Activated CD4-positive, CD25-positive, alpha-beta regulatory T cell treated with anti-CD3 and anti-CD28 coated beads, Interleukin-2, amount 50 U/mL, for 24 hours (primary cell): Measurements from ENCODE around the gene NOP56.
A peak's percentile ranks its signal among the peaks of the same experiment; 100 is the strongest.
"Not testable (repeated sequence)": the region's sequence is repeated elsewhere in the genome, so short reads cannot be mapped to it uniquely, and the experiment has no call there.

Source experiments
- ATAC-seq, 2 donors: fragments of 150-1000 bp; cut with Tn5 transposase; one replicate each; pipeline ENCODE4 v1.10.0; 2021; ENCODE audit warnings: mild to moderate bottlenecking in 1 of 2, moderate library complexity in 1 of 2

Gene NOP56

DNA sequence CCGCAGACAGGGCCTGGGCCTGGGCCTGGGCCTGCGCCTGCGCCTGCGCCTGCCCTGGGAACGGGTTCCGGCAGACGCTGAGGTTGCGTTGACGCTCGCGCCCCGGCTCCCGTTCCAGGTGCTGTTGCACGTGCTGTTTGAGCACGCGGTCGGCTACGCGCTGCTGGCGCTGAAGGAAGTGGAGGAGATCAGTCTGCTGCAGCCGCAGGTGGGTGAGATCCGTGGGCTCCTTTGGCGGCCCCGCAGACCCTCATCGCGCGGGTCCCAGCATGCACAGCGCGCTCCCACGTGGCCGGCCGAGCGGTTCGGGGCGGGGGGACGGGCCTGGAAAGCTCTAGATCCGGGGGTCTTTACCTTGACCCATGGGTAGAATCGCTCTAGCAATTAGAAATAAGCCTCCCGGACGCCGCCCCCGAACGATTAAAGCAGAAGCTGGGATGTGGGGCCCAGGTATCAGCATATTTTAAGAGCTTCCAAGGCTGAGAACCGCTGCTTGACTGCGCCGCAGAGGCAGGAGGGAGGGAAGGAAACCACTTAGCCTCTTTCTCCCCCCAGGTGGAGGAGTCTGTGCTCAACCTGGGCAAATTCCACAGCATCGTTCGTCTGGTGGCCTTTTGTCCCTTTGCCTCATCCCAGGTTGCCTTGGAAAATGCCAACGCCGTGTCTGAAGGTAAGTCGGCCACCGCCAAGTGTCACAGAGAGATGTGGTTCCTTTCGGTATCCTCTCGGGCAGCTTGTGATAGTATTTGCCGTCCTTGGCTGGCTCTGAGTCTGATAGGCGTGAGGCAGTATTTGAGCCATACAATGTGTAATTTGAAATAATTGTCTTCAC, 508 bp downstream of the NOP56 start:
- peak; percentile 46 to 52 for ATAC-seq

DNA sequence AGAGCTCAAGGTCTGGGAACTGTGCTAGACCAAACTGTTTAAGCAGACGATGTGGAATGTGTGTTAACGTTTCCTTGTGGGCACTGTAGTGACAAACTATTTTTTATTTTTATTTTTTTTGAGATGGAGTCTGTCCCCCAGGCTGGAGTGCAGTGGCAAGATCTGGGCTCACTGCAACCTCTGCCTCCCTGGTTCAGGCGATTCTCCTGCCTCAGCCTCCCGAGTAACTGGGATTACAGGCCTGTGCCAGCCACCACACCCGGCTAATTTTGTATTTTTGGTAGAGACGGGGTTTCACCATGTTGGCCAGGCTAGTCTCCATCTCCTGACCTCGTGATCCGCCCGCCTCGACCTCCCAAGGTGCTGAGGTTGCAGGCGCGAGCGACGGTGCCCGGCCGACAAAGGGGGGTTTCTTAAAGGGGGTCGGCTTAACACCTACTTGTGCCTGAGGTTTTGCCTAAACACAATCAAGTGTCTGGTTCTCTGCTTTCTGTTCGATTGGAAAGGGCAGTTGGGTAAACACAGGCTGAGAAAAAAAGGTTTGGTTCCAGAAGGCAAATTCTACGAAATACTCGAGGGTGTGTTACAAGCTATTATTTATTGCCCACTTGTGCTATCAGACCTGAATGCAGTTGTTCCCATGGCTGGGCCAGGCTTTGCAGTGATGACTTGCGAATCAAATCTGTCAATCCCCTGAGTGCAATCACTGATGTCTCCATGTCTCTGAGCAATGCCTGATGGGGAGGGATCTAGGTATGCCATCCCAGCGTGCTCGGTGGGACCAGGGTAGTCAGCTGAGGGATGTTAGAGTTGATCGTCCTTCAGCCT, 1.3 kb downstream of the NOP56 start:
- no peak for ATAC-seq

GRCh38 chr20:2654384-2654822, 2.0 kb downstream of the NOP56 start:
- ATAC-seq: no peak

DNA sequence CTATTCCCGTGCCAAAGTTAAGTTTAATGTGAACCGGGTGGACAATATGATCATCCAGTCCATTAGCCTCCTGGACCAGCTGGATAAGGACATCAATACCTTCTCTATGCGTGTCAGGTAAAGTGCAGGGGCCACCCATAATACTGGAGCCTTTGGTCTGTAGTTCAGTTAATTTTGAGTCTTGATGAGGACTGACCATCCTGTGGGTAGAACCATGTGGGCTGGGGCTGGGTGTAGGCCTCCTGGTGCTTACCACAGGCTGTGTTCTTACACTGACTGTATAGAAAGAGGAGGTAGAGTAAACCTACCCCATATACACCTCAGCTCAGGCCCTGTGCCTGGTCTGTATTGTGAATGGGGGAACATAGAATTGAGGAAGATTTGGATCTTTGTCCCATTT, 2.4 kb downstream of the NOP56 start:
- ATAC-seq: no peak

DNA sequence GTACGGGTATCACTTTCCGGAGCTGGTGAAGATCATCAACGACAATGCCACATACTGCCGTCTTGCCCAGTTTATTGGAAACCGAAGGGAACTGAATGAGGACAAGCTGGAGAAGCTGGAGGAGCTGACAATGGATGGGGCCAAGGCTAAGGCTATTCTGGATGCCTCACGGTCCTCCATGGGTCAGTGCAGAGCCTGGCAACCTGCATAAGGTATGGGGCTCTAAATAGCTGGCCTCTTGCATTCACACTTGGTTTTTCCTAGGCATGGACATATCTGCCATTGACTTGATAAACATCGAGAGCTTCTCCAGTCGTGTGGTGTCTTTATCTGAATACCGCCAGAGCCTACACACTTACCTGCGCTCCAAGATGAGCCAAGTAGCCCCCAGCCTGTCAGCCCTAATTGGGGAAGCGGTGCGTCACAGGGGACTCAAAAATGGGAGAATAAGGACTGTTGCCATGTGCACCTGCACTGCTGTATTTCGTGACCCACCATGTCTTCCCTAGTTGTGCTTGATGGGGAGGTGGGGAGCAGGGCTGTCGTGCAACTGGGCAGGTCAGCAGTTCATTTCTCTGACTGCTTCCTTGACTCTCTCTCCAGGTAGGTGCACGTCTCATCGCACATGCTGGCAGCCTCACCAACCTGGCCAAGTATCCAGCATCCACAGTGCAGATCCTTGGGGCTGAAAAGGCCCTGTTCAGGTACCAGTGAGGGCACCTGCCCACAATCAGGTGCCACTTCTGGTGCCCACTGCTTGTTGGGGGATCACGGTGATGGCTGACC, 3.1 kb downstream of the NOP56 start:
- no peak for ATAC-seq

DNA sequence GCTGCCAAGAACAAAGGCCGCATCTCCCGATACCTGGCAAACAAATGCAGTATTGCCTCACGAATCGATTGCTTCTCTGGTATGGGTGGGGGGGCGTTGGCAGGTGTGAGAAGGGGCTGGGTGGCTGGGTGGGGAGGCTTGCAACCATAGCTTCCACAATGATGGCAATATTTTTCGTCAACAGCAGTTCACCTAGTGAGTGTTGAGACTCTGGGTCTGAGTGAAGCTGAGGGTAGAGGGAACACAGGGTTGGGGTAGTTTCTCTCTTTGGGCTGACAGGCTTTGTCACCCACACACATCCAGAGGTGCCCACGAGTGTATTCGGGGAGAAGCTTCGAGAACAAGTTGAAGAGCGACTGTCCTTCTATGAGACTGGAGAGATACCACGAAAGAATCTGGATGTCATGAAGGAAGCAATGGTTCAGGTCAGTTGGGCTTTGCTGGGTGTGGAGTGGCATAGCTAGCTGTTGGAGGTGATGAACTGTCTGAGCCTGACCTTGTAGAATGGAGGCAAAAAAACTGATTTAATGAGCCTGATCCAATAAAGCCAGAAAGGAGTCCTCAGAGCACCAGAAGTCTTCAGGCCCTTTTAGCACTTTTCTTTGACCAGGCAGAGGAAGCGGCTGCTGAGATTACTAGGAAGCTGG, 4.2 kb downstream of the NOP56 start:
- no peak for ATAC-seq

GRCh38 chr20:2657241-2657640, 4.8 kb downstream of the NOP56 start:
- no peak for ATAC-seq

DNA sequence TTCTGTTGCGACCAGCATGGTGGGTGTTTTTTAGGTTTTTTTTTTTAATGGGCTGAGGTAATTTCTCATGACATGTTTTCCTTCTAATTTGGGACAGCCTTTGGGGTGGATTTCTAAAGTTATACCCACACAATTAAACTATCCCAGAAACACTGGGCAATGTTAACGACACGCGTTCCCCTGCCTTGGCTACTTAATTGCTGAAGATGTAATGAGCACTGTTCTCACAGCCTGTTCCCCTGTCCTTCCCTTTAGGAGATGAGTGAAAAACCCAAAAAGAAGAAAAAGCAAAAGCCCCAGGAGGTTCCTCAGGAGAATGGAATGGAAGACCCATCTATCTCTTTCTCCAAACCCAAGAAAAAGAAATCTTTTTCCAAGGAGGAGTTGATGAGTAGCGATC, 5.2 kb downstream of the NOP56 start:
- ATAC-seq: no peak

DNA sequence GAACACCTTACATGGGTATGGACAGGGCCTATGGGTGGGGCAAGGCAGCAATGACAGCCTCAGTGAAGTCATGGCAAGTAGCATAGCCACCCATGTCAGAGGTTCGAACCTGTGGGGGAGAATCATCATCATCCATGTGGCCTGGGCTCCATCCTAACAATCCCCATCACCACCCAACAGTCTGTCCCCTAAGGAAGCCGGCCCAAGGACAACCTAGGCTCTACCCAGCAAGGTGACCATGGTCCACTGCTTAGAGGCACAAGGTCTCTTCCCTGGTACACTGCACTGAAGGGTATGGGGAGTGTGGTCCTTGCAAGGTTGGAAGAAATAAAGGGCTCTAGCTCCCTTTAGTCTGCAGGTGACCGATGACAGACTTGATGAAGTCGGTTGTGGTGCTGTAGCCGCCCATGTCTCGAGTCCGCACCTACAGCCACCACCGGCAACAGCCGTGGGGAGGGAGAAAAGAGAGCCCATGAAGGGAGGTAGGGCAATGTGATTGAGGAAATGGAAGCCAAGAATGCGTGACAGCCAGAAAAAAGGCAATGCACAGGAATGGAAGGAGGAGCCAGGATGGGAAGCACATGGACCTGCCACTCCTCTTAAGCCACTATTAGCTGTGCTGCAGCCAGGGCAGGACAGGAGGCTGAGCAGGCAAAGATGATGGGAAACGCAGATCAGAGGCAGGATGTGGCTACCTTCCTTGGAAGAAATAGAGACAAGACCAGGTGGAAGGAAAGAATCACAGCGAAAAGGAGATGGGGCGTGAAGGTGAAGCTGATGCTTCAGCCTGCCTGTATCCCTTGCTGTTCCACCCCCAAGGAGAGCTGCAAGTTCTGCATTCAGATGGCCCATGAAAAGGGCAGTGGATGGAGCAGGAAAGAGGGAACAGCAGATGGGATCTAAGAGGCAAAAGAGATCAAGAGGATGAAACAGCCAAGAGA, 6.3 kb downstream of the NOP56 start:
- ATAC-seq: peak; percentile 30 to 31

DNA sequence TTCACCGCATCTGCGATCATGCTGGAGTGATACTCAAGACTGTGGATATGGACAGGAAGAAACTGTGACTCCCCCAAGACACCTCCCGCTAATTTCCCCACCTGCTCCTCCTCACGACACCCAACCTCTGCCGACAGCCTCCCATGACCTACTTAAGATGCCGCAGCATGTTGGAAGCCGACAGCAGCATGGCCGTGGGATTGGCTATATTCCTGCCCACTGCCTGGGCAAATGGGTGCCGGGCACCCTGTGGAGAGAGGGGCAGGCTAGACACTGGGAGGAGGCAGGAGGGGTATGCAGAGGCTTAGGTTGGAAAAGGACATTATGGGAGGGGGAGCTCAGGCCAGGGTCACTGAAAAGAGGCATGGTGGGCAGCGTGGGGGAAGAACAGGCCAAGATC, 7.1 kb downstream of the NOP56 start:
- ATAC-seq: no peak

DNA sequence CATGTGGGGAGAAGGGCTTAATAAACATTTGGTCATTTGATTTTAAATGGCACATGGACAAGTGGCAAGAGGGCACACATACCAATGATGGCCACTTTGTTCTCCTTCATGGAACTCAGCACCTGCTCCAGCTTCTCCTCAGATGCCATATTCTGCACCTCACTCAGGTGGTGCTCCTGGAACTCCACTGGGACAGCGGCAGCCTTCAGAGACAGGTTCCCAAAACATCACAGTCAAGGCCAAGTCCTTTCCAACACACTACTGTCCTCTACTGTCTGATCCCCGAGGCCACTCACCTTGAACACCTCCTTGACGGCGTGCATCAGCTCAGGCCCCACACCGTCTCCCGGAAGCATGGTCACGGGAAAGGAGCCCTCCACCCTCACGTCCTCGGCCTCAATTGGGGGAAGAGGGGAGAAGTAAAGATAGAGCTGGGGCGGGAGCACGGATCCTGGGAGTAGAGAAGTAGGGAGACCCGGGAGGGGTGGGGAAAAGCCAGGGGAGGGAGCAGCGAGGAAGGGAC, 11.0 kb downstream of the NOP56 start:
- no peak for ATAC-seq

GRCh38 chr20:2663887-2664719, 11.7 kb downstream of the NOP56 start, which contains the start of gene IDH3B:
TSS of gene IDH3B (minus strand) at chr20:2664216. CDS start at chr20:2664188, 28 bp downstream.
- ATAC-seq: peak; percentile 98 to 99

- no peak for ATAC-seq
These were observed 19.5 kb downstream of the NOP56 start for GRCh38 chr20:2671977-2672376.

DNA sequence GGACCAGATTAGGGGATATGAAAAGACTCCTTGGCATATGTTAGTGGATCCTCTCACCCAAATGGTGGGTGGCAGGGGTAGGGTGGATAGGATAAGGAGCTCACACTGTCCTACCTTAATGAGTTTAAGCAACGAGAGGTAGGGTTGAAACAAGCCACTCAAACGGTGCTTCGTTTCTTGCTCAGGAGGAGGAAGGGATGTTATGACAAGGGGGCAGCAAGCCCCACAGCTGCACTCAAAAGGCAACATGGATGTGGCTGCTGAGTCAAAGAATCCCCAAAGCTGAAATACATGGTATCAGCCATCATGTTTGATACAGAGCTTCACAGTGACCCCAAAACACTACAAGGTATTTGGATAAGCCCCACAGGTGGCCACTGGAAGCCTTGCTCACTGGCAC, 20.0 kb downstream of the NOP56 start:
- no peak for ATAC-seq

DNA sequence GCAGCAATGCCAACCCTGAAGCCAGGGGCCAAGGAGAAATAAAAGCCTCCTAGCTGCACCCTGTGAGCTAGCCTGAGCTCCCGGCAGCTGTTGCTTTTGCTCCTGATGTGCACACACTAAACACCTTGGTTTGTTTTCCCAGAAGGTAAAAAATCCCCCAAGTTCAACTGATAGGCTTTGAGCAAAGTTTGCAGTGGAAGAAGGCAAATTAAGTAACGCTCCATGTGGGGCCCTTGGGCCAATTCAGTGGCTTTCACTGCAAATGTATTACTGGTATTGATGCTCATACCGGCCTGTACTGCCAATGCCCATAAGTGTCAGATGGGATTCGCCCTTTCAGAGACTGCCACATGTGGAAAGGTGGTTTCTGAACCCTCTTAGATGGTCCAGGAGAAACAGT, 21.0 kb downstream of the NOP56 start:
- no peak for ATAC-seq

DNA sequence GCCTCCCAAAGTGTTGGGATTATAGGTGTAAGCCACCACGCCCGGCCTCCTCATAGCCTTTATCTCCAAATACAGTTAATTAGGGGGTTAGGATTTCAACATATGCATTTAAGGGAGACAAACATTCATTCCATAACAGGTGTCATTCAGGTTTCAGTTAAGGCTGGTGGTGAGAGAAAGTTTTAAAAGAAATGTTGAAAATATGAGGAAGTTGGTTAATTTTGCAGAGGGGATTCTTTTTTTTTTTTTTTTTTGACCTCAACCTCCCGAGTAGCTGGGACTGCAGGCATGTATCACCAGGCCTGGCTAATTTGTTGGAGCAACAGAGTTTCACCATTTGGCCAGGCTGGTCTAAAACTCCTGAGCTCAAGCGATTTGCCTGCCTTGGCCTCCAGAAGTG, 27.6 kb downstream of the NOP56 start:
- ATAC-seq: no peak

DNA sequence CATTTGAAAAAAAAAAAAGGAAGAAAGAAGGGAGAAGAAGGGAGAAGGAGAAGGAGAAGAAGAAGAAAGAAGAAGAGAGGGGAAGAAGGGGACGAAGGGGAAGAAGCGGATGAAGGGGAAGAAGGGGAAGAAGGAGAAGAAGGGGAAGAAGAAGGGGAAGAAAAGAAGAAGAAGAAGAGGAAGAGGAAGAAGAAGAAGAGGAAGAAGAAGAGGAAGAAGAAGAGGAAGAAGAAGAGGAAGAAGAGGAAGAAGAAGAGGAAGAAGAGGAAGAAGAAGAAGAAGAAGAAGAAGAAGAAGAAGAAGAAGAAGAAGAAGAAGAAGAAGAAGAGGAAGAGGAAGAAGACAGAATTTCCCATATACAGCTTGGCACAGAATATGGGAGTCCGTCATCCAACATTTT, 29.6 kb downstream of the NOP56 start:
- not testable (repeated sequence) for ATAC-seq

DNA sequence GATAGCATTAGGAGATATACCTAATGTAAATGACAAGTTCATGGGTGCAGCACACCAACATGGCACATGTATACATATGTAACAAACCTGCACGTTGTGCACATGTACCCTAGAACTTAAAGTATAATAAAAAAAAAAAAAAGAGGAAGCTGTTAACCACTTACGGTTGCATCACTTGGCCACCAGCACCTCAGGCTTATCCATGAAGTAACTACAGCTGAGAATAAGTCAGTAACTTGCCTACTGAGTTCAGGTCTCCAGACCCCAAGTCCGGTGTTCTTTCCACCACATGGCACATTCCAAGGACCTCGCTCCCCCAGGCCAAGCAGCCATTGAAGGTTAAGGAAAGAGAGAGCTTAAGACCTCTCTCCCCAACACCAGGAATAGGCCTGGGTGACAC, 32.4 kb downstream of the NOP56 start:
- not testable (repeated sequence) for ATAC-seq

GRCh38 chr20:2687514-2687913, 35.1 kb downstream of the NOP56 start:
- no peak for ATAC-seq

GRCh38 chr20:2688041-2688591, 35.7 kb downstream of the NOP56 start:
- peak; percentile 62 to 71 for ATAC-seq
